ENCODE results near the gene TMEM229B.

DNA sequence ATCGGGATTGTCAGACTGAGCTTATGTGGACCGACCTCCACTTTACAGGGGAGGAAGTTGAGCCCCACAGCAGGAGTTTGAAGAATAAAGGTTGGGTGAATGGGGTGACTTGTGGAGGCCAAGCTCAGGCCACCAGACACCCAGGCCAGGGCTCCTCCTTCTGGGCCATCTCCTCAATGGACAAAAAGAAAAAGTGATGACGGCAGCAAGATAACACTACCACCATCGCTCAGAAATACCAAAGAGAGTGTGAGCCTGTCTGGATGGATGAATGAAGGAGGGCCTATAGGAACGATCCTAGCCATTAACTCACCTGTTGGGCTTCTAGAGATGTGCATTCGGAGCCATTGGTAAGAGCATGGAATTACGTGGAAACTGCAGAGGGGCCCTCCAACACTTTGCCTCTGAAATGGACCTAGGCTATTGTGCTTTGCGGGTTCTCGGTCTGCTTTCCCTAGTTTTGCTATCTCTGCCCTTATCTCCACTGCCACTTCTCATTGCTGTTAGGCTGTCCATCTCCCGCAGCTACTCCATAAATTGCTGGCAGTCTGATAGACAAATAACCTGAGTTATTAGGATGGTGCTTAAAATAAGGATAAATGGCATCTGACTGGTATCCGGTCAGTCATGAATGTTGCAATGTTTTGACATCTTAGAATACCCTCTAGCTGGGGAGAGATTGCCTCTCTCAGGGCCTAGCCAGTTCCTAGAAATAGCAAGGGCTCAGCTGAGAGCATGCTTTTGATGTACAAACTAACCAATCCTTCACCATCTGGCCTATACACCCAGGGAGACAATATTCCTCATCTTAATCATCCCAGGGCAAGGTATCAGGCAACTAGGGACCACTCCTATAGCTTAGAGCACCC, 66.9 kb downstream of the TMEM229B start:
- TF ChIP-seq, protein P1, sequence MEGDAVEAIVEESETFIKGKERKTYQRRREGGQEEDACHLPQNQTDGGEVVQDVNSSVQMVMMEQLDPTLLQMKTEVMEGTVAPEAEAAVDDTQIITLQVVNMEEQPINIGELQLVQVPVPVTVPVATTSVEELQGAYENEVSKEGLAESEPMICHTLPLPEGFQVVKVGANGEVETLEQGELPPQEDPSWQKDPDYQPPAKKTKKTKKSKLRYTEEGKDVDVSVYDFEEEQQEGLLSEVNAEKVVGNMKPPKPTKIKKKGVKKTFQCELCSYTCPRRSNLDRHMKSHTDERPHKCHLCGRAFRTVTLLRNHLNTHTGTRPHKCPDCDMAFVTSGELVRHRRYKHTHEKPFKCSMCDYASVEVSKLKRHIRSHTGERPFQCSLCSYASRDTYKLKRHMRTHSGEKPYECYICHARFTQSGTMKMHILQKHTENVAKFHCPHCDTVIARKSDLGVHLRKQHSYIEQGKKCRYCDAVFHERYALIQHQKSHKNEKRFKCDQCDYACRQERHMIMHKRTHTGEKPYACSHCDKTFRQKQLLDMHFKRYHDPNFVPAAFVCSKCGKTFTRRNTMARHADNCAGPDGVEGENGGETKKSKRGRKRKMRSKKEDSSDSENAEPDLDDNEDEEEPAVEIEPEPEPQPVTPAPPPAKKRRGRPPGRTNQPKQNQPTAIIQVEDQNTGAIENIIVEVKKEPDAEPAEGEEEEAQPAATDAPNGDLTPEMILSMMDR (conservative IDR thresholded peaks at IDR 0.05): no peak
- no peak for TF ChIP-seq EZH2 (IDR thresholded peaks at IDR 0.05; ENCODE audit: low read depth)
